HAP-1 (cell line): ENCODE data around the gene PPP1R37.
A peak's percentile ranks its signal among the peaks of the same experiment; 100 is the strongest.

Source experiments
- DNase-seq, 2 experiments: peaks; one replicate each; pipeline ENCODE4 v3.0.0-alpha.2; 2016 to 2020; ENCODE audit warnings: low spot score in 2 of 2
- H3K27me3 ChIP-seq: fragments of 250-450 bp; sonication (Bioruptor Pico); 2 replicates; pipeline ENCODE4 v1.5.1; 2020; ENCODE audit warnings: low read depth, mild to moderate bottlenecking, moderate library complexity
- H3K36me3 ChIP-seq: fragments of 250-450 bp; sonication (Bioruptor Pico); replicated peaks from 2 replicates; pipeline ENCODE4 v1.5.1; 2020; ENCODE audit warnings: mild to moderate bottlenecking
- H3K4me1 ChIP-seq: fragments of 250-450 bp; sonication (Bioruptor Pico); 2 replicates; pipeline ENCODE4 v1.5.1; 2020; ENCODE audit warnings: mild to moderate bottlenecking
- H3K4me3 ChIP-seq: fragments of 250-450 bp; sonication (Bioruptor Pico); 2 replicates; pipeline ENCODE4 v1.5.1; 2020; ENCODE audit warnings: mild to moderate bottlenecking, moderate library complexity
- H3K9me3 ChIP-seq: fragments of 250-450 bp; sonication (Bioruptor Pico); 2 replicates; pipeline ENCODE4 v1.5.1; 2020; ENCODE audit warnings: mild to moderate bottlenecking, moderate library complexity
- in situ Hi-C: fragments of 300-500 bp; cut with MboI; formaldehyde crosslinking; loops from 3 replicates; pipeline ENCODE4 v1.14.3; 2020; ENCODE audit warnings: low sequenced_read_pairs, inconsistent platforms, mixed read lengths

Gene PPP1R37

DNA sequence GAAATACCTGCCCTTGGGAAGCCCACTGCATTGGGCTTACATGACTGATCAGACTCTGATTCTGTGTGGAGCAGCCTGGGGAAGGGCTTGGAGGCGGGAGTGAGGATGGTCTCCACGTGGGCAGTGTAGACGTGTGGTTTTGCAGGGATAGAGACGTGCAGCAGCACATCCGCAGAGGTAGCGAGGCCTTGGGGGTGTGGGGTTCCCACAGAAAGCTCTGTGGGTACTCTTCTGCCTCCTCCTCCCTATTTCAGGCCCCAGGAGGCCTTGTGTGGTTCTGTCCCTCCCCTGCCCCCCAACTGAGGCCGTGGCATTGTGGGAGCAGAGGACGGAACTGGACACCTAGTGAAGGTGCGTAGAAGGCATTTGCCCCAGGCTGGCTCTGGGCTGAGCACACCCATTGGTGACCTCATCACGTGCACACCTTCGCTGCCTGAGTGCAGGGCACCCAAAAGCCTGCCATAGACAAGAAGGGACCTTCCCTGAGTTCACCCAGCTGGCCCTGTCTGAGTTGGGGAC, 28.9 kb downstream of the PPP1R37 start:
- H3K27me3 ChIP-seq, result no peaks in the 10 kb centered on the region
- in situ Hi-C loops, result no loop called here
- DNase-seq, result no peak
- no peaks in the 10 kb centered on the region for H3K9me3 ChIP-seq
- no peaks in the 10 kb centered on the region for H3K36me3 ChIP-seq
- H3K4me3 ChIP-seq, result no peak overlapping the region
- H3K4me1 ChIP-seq, result peaks cover 6% of the 10 kb centered on the region

DNA sequence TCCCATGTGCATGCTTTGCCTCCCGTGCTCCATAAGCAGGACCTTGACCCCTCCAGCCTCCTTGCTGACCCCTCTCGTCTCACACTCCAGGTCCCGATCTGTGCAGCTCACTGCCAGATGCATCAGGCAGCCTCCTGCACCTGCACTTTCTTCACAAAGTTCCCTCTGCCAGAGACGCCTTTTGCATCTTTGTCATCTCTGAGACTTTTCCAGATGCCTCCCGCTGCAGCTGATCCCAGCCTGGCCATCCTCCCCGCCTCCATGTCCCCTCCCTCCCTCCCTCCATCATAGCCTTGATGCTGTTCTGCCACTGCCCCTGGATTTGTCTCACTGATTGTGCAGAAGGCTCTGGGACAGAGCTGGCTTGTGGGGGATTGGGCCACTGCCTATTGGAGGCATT, 29.9 kb downstream of the PPP1R37 start:
- DNase-seq, result no peak
- in situ Hi-C loops, result no loop called here
- Histone ChIP-seq H3K4me3 (no peak overlapping the region), H3K9me3 (no peaks in the 10 kb centered on the region), H3K4me1 (peaks cover 6% of the 10 kb centered on the region), H3K27me3 (no peaks in the 10 kb centered on the region), H3K36me3 (no peaks in the 10 kb centered on the region)

DNA sequence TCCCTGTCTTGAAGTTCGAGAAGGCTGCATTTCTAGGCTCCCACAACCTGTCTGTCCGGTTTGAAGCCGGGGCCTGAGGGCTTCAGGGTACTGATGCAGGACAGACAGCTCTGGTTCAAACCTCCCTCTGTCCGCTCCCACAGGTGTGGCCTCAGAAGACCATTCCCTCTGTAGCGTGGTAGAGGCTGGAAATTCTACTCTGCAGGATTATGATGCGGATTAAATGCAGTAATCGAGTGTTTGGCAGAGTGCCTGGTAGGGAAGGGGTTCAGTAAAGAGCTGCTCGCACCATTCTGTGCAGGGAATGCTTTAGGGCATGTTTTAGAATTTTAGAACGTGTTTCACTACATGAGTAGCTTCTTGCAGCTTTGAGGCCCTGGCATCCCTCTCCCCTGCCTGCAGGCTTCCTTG, 30.5 kb downstream of the PPP1R37 start:
- DNase-seq, result peak; percentile 40 to 78
- no peaks in the 10 kb centered on the region for H3K27me3 ChIP-seq
- peaks cover 6% of the 10 kb centered on the region for H3K4me1 ChIP-seq
- H3K9me3 ChIP-seq, result no peaks in the 10 kb centered on the region
- no peak overlapping the region for H3K4me3 ChIP-seq
- H3K36me3 ChIP-seq, result no peaks in the 10 kb centered on the region
- in situ Hi-C loops, result no loop called here

DNA sequence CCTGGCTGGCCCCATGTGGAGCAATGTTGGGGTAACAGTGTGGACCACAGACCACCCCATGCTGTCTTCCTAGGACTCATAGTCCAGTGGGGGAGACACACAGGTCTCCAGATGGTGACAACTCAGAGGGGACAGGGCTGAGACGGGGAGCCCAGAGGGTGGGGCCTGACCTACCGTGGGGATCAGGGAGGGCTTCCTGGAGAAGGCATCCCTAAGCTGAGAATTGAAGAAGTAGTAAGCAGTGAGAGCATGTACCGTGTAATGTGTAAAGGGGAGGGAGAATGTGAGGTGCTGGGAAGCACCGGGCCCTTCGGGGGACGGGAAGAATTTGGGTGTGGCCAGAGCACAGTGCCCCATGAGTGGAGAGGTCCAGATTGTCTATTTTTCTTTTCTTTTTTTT, 31.0 kb downstream of the PPP1R37 start:
- DNase-seq, result no peak
- H3K4me1 ChIP-seq, result peaks cover 6% of the 10 kb centered on the region
- H3K4me3 ChIP-seq, result no peak overlapping the region
- H3K27me3 ChIP-seq, result no peaks in the 10 kb centered on the region
- no peaks in the 10 kb centered on the region for H3K36me3 ChIP-seq
- in situ Hi-C loops, result no loop called here
- H3K9me3 ChIP-seq, result no peaks in the 10 kb centered on the region

DNA sequence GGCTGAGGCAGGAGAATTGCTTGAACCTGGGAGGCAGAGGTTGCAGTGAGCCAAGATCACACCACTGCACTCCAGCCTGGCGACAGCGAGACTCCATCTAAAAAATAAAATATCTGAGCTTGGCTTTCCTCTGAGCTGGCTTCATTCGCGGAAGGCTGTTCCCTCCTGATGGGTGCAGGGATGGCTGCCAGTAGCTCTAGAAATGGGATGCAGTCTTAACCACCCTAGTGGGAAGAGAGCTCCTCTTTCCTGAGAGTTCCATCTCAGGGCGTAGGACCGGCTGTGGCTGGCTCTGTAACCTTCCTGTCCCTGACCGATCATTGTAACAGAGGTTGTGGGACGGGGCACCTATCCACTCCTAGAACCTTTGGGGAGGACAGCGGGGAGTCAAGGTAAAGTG, 32.4 kb downstream of the PPP1R37 start:
- H3K4me1 ChIP-seq, result peaks cover 6% of the 10 kb centered on the region
- no peaks in the 10 kb centered on the region for H3K9me3 ChIP-seq
- in situ Hi-C loops, result no loop called here
- H3K36me3 ChIP-seq, result no peaks in the 10 kb centered on the region
- no peak overlapping the region for H3K4me3 ChIP-seq
- no peak for DNase-seq
- no peaks in the 10 kb centered on the region for H3K27me3 ChIP-seq

DNA sequence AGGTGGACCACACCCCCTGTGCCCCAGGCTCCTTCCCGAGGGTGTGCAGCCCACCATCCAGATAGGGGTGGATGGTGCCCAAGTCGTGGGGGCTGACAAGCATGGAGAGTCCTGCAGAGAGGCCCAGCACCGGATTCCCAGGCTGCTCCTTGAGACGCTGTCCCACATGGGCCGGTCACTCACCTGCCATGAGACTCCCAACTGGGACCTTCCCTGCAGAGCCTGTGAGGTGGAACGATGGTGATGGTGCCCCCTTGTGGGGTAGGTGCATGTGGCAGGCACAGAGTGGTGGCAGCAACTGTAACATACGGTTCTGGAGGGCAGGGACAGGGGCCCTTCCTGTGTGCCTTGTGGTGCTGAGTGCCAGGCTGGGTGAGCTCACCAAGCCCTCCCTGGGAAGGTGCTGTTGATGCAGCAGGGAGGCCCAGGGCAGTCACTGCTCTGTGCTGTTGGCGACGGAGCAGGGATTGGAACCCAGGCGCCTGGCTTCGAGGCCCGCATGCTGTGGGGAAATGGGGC, 33.1 kb downstream of the PPP1R37 start:
- H3K4me1 ChIP-seq, result peaks cover 6% of the 10 kb centered on the region
- in situ Hi-C loops, result no loop called here
- H3K9me3 ChIP-seq, result no peaks in the 10 kb centered on the region
- no peaks in the 10 kb centered on the region for H3K36me3 ChIP-seq
- peak; percentile 45 to 84 for DNase-seq
- H3K4me3 ChIP-seq, result no peak overlapping the region
- no peaks in the 10 kb centered on the region for H3K27me3 ChIP-seq

DNA sequence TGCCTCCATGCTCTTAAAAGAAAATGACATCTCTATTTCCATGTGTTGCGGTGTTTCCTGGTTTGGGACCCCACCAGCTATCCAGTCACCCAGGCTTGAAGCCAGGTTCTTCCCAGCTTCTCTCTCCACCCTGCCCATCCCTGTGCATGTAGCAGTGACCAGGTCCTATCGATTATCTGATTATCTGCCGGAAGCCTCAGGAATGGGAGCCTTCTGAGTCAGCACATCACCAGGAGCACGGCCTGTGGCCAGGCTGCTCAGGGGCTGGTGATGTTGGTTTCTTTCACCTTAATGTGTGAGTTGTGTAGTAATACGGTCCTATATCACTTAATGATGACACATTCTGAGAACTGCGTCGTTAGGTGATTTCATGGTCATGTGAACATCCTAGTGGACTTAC, 33.7 kb downstream of the PPP1R37 start:
- H3K36me3 ChIP-seq, result no peaks in the 10 kb centered on the region
- H3K4me1 ChIP-seq, result peaks cover 6% of the 10 kb centered on the region
- in situ Hi-C loops, result no loop called here
- H3K4me3 ChIP-seq, result no peak overlapping the region
- no peaks in the 10 kb centered on the region for H3K27me3 ChIP-seq
- DNase-seq, result no peak
- no peaks in the 10 kb centered on the region for H3K9me3 ChIP-seq

DNA sequence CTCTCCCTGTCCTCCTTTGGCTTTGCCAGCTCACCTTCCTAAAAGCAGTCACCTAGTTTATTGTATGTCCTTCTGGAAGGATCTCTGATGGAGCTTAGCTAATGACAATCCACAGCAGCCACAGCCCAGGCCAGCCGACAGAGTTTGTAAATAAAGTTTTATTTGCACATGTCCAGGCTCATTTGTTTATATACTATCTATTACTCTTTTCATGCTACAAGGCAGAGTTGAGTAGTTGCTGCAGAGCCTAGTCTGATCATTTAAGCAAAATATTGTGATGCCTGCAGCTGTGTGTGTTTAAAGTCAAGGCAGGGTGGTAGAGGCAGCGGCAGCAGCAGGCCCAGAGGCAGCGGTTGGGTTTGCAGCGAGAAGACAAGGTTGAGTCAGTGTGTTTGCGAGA, 35.2 kb downstream of the PPP1R37 start:
- no peak for DNase-seq
- Histone ChIP-seq H3K27me3 (no peaks in the 10 kb centered on the region), H3K36me3 (no peaks in the 10 kb centered on the region), H3K9me3 (no peaks in the 10 kb centered on the region), H3K4me3 (no peak overlapping the region), H3K4me1 (peaks cover 5% of the 10 kb centered on the region)
- in situ Hi-C loops, result no loop called here

DNA sequence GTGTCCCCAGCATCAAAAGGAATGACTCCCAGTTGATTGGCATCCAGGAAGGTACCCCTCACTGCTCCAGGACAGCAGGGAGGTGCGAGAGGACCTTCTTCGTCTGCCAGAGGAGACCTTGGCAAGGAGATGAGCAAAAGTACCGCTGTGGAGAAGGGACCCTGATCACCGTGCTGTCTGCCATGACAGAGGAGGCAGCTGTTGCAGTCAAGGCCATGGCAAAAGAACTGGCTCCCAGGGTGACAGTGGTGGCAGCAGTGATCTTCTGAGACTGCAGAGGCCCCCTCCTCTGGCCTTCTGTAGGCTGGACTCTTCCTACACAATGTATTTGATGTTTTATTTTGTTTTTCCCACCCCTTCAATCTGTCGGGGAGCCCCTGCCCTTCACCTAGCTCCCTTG, 35.8 kb downstream of the PPP1R37 start:
- H3K9me3 ChIP-seq, result no peaks in the 10 kb centered on the region
- peaks cover under 1% of the 10 kb centered on the region; the same call in 1 of the 2 replicates for H3K4me1 ChIP-seq
- in situ Hi-C loops, result no loop called here
- H3K4me3 ChIP-seq, result no peak overlapping the region
- DNase-seq, result no peak
- no peaks in the 10 kb centered on the region for H3K27me3 ChIP-seq
- H3K36me3 ChIP-seq, result no peaks in the 10 kb centered on the region

DNA sequence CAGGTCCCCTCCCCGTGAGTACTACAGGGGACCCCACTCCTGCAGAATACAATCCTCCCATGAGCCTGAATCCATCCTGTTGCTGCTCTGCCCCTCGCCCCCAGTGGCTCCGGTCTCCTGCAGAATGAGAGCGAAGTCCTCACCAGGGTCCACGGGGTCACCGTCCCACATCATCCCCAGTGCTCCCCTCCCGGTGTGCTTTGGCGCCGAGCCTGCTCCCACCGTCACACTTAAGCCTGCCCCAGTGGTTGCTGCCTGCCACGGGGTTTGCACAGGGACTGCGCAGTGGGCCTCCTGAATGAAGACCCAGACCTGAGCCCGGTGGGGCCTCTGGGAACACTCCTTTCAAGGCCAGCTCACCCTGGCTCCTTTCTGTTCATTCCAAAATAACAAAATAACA, 37.3 kb downstream of the PPP1R37 start:
- H3K4me1 ChIP-seq, result no peaks in the 10 kb centered on the region
- H3K27me3 ChIP-seq, result no peaks in the 10 kb centered on the region
- in situ Hi-C loops, result no loop called here
- no peak for DNase-seq
- H3K4me3 ChIP-seq, result no peak overlapping the region
- H3K9me3 ChIP-seq, result no peaks in the 10 kb centered on the region
- H3K36me3 ChIP-seq, result no peaks in the 10 kb centered on the region

DNA sequence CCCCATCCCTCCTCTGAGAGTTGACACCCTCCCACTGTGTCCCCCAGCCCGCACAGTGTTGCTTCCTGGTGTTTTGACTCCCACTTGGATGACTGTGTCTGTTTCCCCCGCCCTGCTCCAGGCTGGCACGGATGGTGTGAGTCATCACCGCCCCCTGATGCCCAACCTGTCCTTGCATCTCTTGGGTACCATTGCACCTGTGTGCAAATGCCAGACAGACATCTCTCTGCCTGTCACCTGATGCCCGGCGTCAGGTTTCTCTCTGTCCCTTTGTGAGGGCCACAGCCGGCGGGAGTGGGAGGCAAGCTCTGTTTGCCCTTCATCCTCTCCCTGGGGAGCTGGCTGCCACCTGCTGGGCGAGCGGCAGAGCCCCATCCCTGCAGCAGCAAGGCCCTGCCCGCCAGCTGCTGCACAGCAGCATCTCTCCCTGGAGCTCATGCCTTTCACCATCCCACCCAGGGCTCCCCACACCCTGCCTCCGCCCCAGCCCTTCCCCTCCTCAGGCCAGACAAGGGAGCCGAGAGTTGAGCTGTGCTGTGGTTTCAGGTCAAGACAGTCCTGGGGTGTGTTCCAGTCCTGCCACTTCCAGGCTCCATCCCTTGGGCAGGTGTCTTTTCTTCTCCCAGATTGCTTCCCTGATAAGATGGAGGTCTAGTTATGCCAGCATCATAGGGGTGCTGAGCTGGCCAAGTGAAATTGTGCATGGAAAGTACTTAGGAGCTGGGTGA, 38.1 kb downstream of the PPP1R37 start:
- no peaks in the 10 kb centered on the region for H3K9me3 ChIP-seq
- H3K36me3 ChIP-seq, result no peaks in the 10 kb centered on the region
- DNase-seq, result peak in 1 of 2 experiments; percentile 41
- no peaks in the 10 kb centered on the region for H3K4me1 ChIP-seq
- no peaks in the 10 kb centered on the region for H3K27me3 ChIP-seq
- no peak overlapping the region for H3K4me3 ChIP-seq
- in situ Hi-C loops, result no loop called here

DNA sequence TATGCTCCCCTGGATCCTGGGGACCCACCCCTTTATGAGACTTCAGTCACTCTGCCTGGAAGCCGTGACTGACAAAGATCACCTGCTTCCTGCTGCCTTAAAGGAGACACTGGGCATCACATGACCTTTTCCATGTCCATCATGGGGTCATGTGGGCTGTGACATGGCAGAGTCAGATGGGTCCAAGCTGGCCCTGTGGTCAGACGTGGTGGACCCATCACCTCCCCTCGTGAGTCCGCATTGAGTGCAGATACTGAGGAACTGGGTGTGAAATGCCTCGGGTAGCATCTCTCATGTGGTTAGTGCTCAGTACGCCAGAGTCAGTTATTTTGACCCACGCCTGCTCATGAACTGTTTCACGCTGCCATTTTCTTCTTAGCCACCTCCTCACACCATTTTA, 40.7 kb downstream of the PPP1R37 start:
- H3K4me3 ChIP-seq, result no peak overlapping the region
- no peak for DNase-seq
- in situ Hi-C loops, result no loop called here
- no peaks in the 10 kb centered on the region for H3K4me1 ChIP-seq
- no peaks in the 10 kb centered on the region for H3K36me3 ChIP-seq
- no peaks in the 10 kb centered on the region for H3K9me3 ChIP-seq
- no peaks in the 10 kb centered on the region for H3K27me3 ChIP-seq

DNA sequence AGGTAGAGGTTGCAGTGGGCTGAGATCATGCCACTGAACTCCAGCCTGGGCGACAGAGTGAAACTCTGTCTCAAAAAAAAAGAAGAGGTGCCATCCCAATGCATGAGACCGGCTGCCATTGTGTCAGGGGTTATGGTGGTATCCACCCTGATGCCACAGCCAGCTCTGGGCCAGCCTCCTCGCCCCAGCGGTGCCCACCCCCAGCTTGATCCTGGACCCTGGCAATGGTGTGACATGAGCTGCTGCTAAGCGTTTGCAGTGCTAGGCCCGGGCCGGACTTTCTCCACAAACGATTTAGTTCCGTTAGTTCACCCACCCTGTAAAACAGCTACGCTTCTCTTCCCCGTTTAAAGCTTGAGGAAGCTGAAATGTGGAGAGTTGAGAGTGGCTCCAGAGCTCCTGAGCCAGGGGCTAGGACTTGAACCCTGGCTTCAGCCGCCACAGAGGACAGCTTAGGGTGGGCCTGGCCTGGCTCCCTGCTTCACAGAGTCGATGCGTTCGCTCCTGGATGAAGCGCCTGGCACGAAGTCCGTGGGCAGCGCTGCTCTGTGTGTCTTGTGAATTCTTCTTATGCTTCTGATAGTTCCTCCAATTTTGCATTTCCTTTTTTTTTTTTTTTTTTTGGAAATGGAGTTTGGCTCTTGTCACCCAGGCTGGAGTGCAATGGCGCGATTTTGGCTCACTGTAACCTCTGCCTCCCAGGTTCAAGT, 42.4 kb downstream of the PPP1R37 start:
- in situ Hi-C loops, result no loop called here

DNA sequence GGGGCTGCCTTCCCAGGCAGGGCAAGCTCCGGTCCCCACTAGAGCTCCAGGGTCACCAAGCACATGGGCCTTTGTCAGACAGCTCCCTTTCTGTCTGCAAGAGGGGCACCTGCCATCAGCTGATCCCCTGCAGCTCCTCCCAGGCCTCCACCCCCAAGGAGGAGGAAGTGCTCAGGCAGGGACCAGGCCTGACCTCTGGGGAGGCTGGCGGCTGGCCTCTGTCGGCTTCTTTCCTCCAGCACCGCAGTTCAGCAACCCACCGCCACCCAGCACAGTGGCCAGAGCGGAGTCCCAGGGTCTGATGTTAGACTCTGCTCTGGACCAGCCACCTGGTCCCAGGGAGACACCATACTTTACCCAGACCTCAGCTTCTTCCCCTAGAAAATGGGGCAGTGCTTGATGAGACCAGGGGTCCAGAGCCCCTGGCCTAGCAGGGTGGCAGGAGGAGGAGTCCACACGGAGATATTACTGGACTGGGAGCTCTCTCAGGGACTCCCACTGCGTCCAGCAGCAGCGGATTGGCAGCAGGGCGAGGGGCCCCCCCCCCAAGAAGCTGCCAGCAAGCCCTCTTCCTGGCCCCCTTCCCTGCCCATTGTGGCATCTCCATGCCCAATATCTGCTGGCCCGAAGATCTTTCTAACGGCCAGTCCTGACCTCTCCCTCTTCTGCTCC, 43.7 kb downstream of the PPP1R37 start:
- H3K36me3 ChIP-seq, result peaks cover 6% of the 10 kb centered on the region
- in situ Hi-C loops, result no loop called here
- DNase-seq, result no peak
- no peaks in the 10 kb centered on the region for H3K27me3 ChIP-seq
- H3K9me3 ChIP-seq, result no peaks in the 10 kb centered on the region
- H3K4me3 ChIP-seq, result no peak overlapping the region
- H3K4me1 ChIP-seq, result no peaks in the 10 kb centered on the region

More for the DNA sequence above, 42.4 kb downstream of the PPP1R37 start:
- H3K9me3 ChIP-seq, result no peaks in the 10 kb centered on the region
- no peaks in the 10 kb centered on the region for H3K27me3 ChIP-seq
- no peaks in the 10 kb centered on the region for H3K36me3 ChIP-seq
- no peak for DNase-seq
- H3K4me1 ChIP-seq, result no peaks in the 10 kb centered on the region
- H3K4me3 ChIP-seq, result no peak overlapping the region
